D341Med (cell line): ENCODE data around the gene LILRB5.
"Not testable (repeated sequence)": the region's sequence is repeated elsewhere in the genome, so short reads cannot be mapped to it uniquely, and the experiment has no call there.

Experiments used
- DNase-seq: peaks from one replicate; pipeline ENCODE4 v3.0.0; 2012; ENCODE audit warnings: low spot score

The LILRB5 gene

GRCh38 chr19:54242234-54242633 lies 14.8 kb downstream of the LILRB5 start:
- not testable (repeated sequence) for DNase-seq

- not testable (repeated sequence) for DNase-seq
These were observed 16.4 kb downstream of the LILRB5 start for GRCh38 chr19:54240372-54241336.

GRCh38 chr19:54239491-54240371 lies 17.3 kb downstream of the LILRB5 start:
- DNase-seq = not testable (repeated sequence)

- DNase-seq = no peak
These were observed 23.1 kb downstream of the LILRB5 start for GRCh38 chr19:54233941-54234340.

- DNase-seq = peak; percentile 89
These were observed 25.8 kb downstream of the LILRB5 start for GRCh38 chr19:54231077-54231931.

- no peak for DNase-seq
These were observed 27.0 kb downstream of the LILRB5 start for GRCh38 chr19:54230031-54230430.

GRCh38 chr19:54229146-54229545 lies 27.9 kb downstream of the LILRB5 start:
- DNase-seq = no peak

- DNase-seq = not testable (repeated sequence)
These were observed 32.5 kb downstream of the LILRB5 start for GRCh38 chr19:54224619-54225018.

GRCh38 chr19:54223937-54224281 lies 33.2 kb downstream of the LILRB5 start:
- DNase-seq = not testable (repeated sequence)

GRCh38 chr19:54223277-54223936 lies 33.7 kb downstream of the LILRB5 start:
- DNase-seq = not testable (repeated sequence)

GRCh38 chr19:54222474-54223276 lies 34.4 kb downstream of the LILRB5 start, which contains the start of gene LILRB3:
LILRB3 (minus strand) TSS chr19:54223007; CDS start chr19:54222976, 31 bp downstream.
- not testable (repeated sequence) for DNase-seq

GRCh38 chr19:54221947-54222346 lies 35.1 kb downstream of the LILRB5 start:
- not testable (repeated sequence) for DNase-seq

- not testable (repeated sequence) for DNase-seq
These were observed 37.4 kb downstream of the LILRB5 start for GRCh38 chr19:54219702-54220101.

GRCh38 chr19:54218960-54219661 lies 38.0 kb downstream of the LILRB5 start:
- DNase-seq = no peak

- no peak for DNase-seq
These were observed 38.8 kb downstream of the LILRB5 start for GRCh38 chr19:54218259-54218658.

- DNase-seq = not testable (repeated sequence)
These were observed 39.4 kb downstream of the LILRB5 start for GRCh38 chr19:54217517-54218247.

- no peak for DNase-seq
These were observed 40.2 kb downstream of the LILRB5 start for GRCh38 chr19:54216869-54217268.

GRCh38 chr19:54214734-54215133 lies 42.3 kb downstream of the LILRB5 start:
- not testable (repeated sequence) for DNase-seq

GRCh38 chr19:54214217-54214616 lies 42.9 kb downstream of the LILRB5 start:
- not testable (repeated sequence) for DNase-seq
